Measurements from ENCODE around the gene SRP68.

DNA sequence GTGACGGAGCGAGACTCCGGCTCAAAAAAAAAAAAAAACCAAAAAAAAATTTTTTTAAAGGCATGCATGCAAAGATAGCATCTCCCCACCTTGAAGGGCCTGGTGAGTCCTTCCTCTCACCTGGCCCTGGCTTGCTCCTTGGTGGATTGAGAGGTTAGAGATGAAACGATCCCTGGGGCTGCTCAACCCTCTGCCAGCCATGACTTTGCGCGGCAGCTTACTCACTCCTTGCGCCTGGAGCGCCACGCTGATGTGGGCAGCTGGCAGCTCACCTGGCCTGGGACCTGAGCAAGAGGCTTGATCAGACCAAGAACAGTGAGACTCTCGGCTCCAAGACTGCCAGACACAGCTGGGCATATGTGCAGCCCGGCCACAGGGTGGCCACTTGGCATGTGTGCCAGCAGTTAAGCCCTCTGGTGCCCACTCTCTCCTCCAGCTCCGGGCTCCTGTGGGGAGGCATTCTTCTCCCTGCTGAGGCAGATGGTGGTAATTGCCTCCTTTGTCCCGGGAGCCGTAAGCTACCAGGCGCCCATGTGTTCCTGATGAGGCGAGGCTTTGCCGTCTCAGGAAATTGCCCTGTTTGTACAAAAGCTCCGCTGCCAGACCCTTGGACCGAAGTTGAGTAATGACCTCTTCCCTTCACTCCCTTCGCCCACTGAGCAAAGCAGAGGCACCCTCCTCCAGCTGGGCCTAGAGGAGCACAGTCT is 40.1 kb downstream of the SRP68 start:
- TF ChIP-seq EZH2 (IDR thresholded peaks at IDR 0.05; ENCODE audit: insufficient read depth, poor library complexity, severe bottlenecking), result no peak
- TF ChIP-seq EZH2phosphoT487 (IDR thresholded peaks at IDR 0.05; ENCODE audit: insufficient read depth, low read depth), result no peak
